Right lobe of liver (tissue), 6 donors: Measurements from ENCODE around the gene CAB39. TPM values are rescaled to one million over a fixed set of nuclear protein-coding genes. Genes with fewer than 3 reads are reported as not detected.

Experiments used
- ATAC-seq, 4 donors: fragments of 200-7000 bp; cut with Tn5 transposase; one replicate each; pipeline ENCODE4 v1.9.1; 2020; ENCODE audit warnings: mild to moderate bottlenecking in 4 of 4, moderate library complexity in 4 of 4
- DNase-seq, 3 donors: peaks; one replicate each; pipeline ENCODE4 v3.0.0-alpha.2; 2020
- H3K27ac ChIP-seq, 3 donors: fragments of 200-600 bp; one replicate each; pipeline ENCODE4 v1.8.0; 2022
- H3K27me3 ChIP-seq, 2 donors: fragments of 200-600 bp; one replicate each; pipeline ENCODE4 v1.8.0; 2022
- H3K36me3 ChIP-seq, 4 donors: fragments of 200-600 bp; sonication (generic) in 1 of 4; one replicate each; pipeline versions ENCODE4 v1.5.1 to v1.8.0; 2017 to 2022; ENCODE audit warnings: control low read depth in 1 of 4
- H3K4me1 ChIP-seq, 4 donors: fragments of 200-600 bp; sonication (generic) in 1 of 4; one replicate each; pipeline versions ENCODE4 v1.5.1 to v1.8.0; 2017 to 2022; ENCODE audit warnings: control low read depth in 1 of 4
- H3K4me3 ChIP-seq, 3 donors: fragments of 200-600 bp; one replicate each; pipeline ENCODE4 v1.8.0; 2022
- H3K9me3 ChIP-seq, 4 donors: fragments of 200-600 bp; sonication (generic) in 1 of 4; one replicate each; pipeline versions ENCODE4 v1.5.1 to v1.8.0; 2017 to 2022; ENCODE audit warnings: control low read depth in 1 of 4
- CTCF ChIP-seq, 4 donors: fragments of 200-600 bp in 3 of 4; fragments of 450-650 bp in 1 of 4; IDR thresholded peaks; one replicate each; pipeline versions ENCODE4 v1.5.1 to v1.8.0; 2016 to 2022; ENCODE audit warnings: antibody characterized with exemption in 4 of 4, mild to moderate bottlenecking in 2 of 4
- POLR2A ChIP-seq: fragments of 450-650 bp; IDR thresholded peaks from one replicate; pipeline ENCODE4 v1.6.1; 2017; ENCODE audit warnings: antibody characterized with exemption, mild to moderate bottlenecking
- WGBS: methylation state at CpG from one replicate; pipeline ENCODE4 v1.1.6; 2018; ENCODE audit warnings: low coverage, low lambda C conversion rate; ENCODE audit not compliant: insufficient coverage; ENCODE audit errors: missing lambda C conversion rate; 5-methylcytosine and 5-hydroxymethylcytosine counted together
- intact Hi-C, 2 donors: fragments of 100-400 bp; cut with DNase I; formaldehyde crosslinking; loops; one replicate each; pipeline versions ENCODE4 v1.11.2 to v1.14.1; 2022
- total RNA-seq, 6 experiments: library from RNA; depleted of rRNA in 2 of 6; stranded (reverse); fragments of >200 nt in 2 of 6; fragmentation: NEBNext Ultra II Directional in 3 of 6; extraction: Animal tissue kit (Norgen Biotek cat#: 25700) in 3 of 6; gene quantifications; one replicate each; pipeline versions ENCODE4 v1.1.0 to v1.2.4, GENCODE V29; 2016 to 2023
- donor health status: DM: no; HTN: yes; CAD: no.
- donor health status: DM: no; HTN: no; CAD: no.
- donor health status: DM: no; HTN: no; CAD: no.
- donor health status: DM: no; HTN: yes; CAD: no.
- donor health status: DM: no; HTN: yes; CAD: no.

Gene CAB39
- total RNA-seq, 6 experiments from 2014 or later = 25.3 to 32.4 (median 27.8) TPM

DNA sequence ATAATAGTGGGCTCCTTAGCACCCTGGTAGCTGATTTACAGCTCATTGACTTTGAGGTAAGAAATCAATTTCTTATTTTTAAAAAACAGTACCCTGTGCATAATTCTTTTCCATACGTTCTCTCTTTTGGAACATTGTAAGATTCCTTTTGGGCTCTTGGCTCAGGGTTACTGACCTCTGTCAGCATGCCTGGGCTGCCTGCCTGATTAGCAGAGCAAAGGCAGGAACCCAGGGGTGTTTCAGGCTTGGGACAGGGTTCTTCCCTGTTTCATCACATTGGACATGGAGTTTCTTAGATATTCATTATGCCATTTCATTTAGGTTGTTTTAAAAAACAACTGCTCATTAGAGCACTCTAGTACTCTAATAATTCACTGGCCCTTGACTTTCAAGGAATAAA is 78.3 kb downstream of the CAB39 start:
- intact Hi-C loops = no loop called here
- Histone ChIP-seq H3K9me3 (no peaks in the 10 kb centered on the region), H3K27ac (no peak overlapping the region), H3K36me3 (peaks cover 0 to 3% (median 0%) of the 10 kb centered on the region in 4 donors), H3K27me3 (no peaks in the 10 kb centered on the region), H3K4me1 (no peaks in the 10 kb centered on the region), H3K4me3 (no peak overlapping the region)
- DNase-seq = no peak
- peak in 1 of 4 donors; percentile 59 for ATAC-seq
- no peak for TF ChIP-seq CTCF (IDR thresholded peaks at IDR 0.05)
- TF ChIP-seq POLR2A = no peak
- WGBS = 75% methylated on average over 1 of the region's 1 CpG

- 63% methylated on average over 8 of the region's 8 CpGs for WGBS
- Histone ChIP-seq H3K27me3 (no peaks in the 10 kb centered on the region), H3K27ac (peak overlapping the region in 1 of 3 donors; percentile 24), H3K9me3 (no peaks in the 10 kb centered on the region), H3K36me3 (peaks cover 0 to 3% (median 0%) of the 10 kb centered on the region in 4 donors), H3K4me1 (no peaks in the 10 kb centered on the region), H3K4me3 (no peak overlapping the region)
- DNase-seq = no peak
- peak; percentile 65 to 81 (median 75) for ATAC-seq
- intact Hi-C loops = no loop called here
- TF ChIP-seq POLR2A = no peak
- TF ChIP-seq CTCF (IDR thresholded peaks at IDR 0.05) = no peak
Measured at GRCh38 chr2:230793572-230794359, 81.1 kb downstream of the CAB39 start.

GRCh38 chr2:230794497-230794896 is 81.9 kb downstream of the CAB39 start:
- 78% methylated on average over 5 of the region's 7 CpGs for WGBS
- DNase-seq = no peak
- Histone ChIP-seq H3K4me3 (no peak overlapping the region), H3K36me3 (peaks cover 0 to 3% (median 0%) of the 10 kb centered on the region in 4 donors), H3K27ac (peak overlapping the region in 1 of 3 donors; percentile 7), H3K27me3 (no peaks in the 10 kb centered on the region), H3K9me3 (no peaks in the 10 kb centered on the region), H3K4me1 (no peaks in the 10 kb centered on the region)
- TF ChIP-seq POLR2A (no peak), CTCF (IDR thresholded peaks at IDR 0.05) (no peak)
- intact Hi-C loops = no loop called here
- no peak for ATAC-seq

- intact Hi-C loops = no loop called here
Measured at GRCh38 chr2:230795856-230796255, 83.2 kb downstream of the CAB39 start.

More at GRCh38 chr2:230795856-230796255, 83.2 kb downstream of the CAB39 start:
- H3K36me3 ChIP-seq = peaks cover 0 to 10% (median 1%) of the 10 kb centered on the region in 4 donors
- no peak overlapping the region for H3K27ac ChIP-seq
- 53% methylated on average over 4 of the region's 4 CpGs for WGBS
- ATAC-seq (no peak), DNase-seq (no peak)
- H3K4me3 ChIP-seq = no peak overlapping the region
- H3K4me1 ChIP-seq = no peaks in the 10 kb centered on the region
- no peaks in the 10 kb centered on the region for H3K9me3 ChIP-seq
- no peaks in the 10 kb centered on the region for H3K27me3 ChIP-seq
- no peak for TF ChIP-seq CTCF (IDR thresholded peaks at IDR 0.05)
- no peak for TF ChIP-seq POLR2A
